Measurements from ENCODE around the gene PPP2R5B.

Gene PPP2R5B

GRCh38 chr11:64891215-64891848 is 33.2 kb upstream of the PPP2R5B start:
- Histone ChIP-seq H3K4me3 (ENCODE audit: low read depth, low read length) (no peak overlapping the region), H3K4me1 (ENCODE audit: control insufficient read depth, insufficient read depth, low read length) (peaks cover 9% of the 10 kb centered on the region; the same call in 1 of the 2 replicates), H3K36me3 (ENCODE audit: control insufficient read depth, insufficient read depth, low read length) (0 out of 2 replicates have a peak, but pooled peaks cover 6% of the 10 kb centered on the region), H3K27me3 (ENCODE audit: control insufficient read depth, insufficient read depth, low read length) (no peaks in the 10 kb centered on the region), H3K27ac (ENCODE audit: low read depth, low read length) (no peak overlapping the region), H3K9ac (ENCODE audit: low read depth, low read length) (no peak overlapping the region), H3K9me3 (ENCODE audit: control insufficient read depth, insufficient read depth, low read length) (no peaks in the 10 kb centered on the region)

DNA sequence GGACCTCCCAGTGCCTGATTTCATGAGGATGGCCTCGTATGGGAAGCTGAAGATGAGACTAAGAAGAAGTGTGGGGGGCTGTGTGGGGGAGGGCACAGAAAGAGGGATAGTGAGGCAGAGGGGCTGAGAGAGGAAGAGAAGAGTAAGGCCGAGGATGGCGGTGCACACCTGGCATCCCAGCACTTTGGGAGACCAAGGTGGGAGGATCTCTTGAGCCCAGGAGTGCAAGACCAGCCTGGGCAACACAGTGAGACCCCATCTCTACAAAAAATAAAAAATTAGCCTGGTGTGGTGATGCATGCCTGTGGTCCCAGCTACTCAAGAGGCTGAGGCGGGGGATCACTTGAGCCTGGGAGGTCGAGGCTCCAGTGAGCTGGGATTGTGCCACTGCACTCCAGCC is 32.6 kb upstream of the PPP2R5B start:
- H3K4me3 ChIP-seq (ENCODE audit: low read depth, low read length), result no peak overlapping the region

DNA sequence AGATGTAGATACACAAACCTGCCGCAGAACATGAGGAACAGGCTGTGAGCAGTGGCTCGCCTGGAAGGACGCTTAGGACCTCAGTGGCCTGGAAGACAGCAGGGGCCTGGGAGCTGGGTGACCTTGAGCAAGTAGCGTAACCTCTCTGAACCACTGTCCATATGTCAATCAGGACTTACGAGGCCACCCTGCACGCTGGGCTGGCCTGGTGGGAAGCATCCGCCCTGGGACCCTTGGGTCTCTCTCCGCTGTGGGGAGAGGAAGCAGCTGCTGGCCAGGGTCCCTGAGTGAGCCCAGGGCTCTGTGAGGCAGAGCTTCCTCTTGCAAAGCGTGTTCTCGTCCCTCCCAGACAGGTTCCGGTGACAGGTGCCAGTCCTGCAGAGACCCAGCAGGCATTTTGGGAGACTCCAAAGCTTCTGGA is 32.1 kb upstream of the PPP2R5B start:
- no peak overlapping the region for H3K4me3 ChIP-seq (ENCODE audit: low read depth, low read length)
- peaks cover 9% of the 10 kb centered on the region; the same call in 1 of the 2 replicates for H3K4me1 ChIP-seq (ENCODE audit: control insufficient read depth, insufficient read depth, low read length)
- no peak overlapping the region for H3K9ac ChIP-seq (ENCODE audit: low read depth, low read length)

More for the DNA sequence above, 32.6 kb upstream of the PPP2R5B start:
- peaks cover 6% of the 10 kb centered on the region; the same call in 1 of the 2 replicates for H3K36me3 ChIP-seq (ENCODE audit: control insufficient read depth, insufficient read depth, low read length)
- peaks cover 9% of the 10 kb centered on the region; the same call in 1 of the 2 replicates for H3K4me1 ChIP-seq (ENCODE audit: control insufficient read depth, insufficient read depth, low read length)
- no peaks in the 10 kb centered on the region for H3K9me3 ChIP-seq (ENCODE audit: control insufficient read depth, insufficient read depth, low read length)
- no peak overlapping the region for H3K27ac ChIP-seq (ENCODE audit: low read depth, low read length)
- H3K27me3 ChIP-seq (ENCODE audit: control insufficient read depth, insufficient read depth, low read length), result no peaks in the 10 kb centered on the region
- no peak overlapping the region for H3K9ac ChIP-seq (ENCODE audit: low read depth, low read length)

DNA sequence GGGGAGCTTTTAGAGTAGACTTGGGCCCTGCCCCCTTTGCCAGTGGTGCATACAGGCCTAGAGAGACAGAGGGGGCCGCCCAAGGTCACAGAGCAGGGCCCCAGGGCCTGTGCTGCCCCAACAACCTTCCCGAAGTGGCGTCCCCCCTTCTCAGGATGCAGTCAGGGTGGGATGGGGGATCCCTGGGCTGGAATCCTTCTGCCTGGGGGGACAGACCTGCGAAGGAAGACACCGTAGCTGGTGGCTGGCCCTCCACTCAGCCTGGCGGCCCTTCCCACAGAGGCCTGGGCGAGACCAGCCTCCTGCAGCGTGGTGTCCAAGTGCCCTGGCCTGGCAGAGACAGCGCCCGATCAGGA is 31.7 kb upstream of the PPP2R5B start:
- peaks cover 9% of the 10 kb centered on the region; the same call in 1 of the 2 replicates for H3K4me1 ChIP-seq (ENCODE audit: control insufficient read depth, insufficient read depth, low read length)
- peak overlapping the region; percentile 28 for H3K27ac ChIP-seq (ENCODE audit: low read depth, low read length)
- no peaks in the 10 kb centered on the region for H3K9me3 ChIP-seq (ENCODE audit: control insufficient read depth, insufficient read depth, low read length)
- H3K27me3 ChIP-seq (ENCODE audit: control insufficient read depth, insufficient read depth, low read length), result no peaks in the 10 kb centered on the region
- no peak overlapping the region for H3K4me3 ChIP-seq (ENCODE audit: low read depth, low read length)
- no peak overlapping the region for H3K9ac ChIP-seq (ENCODE audit: low read depth, low read length)
- peaks cover 13% of the 10 kb centered on the region; the same call in 1 of the 2 replicates for H3K36me3 ChIP-seq (ENCODE audit: control insufficient read depth, insufficient read depth, low read length)

More for the DNA sequence above, 32.1 kb upstream of the PPP2R5B start:
- Histone ChIP-seq H3K27me3 (ENCODE audit: control insufficient read depth, insufficient read depth, low read length) (no peaks in the 10 kb centered on the region), H3K9me3 (ENCODE audit: control insufficient read depth, insufficient read depth, low read length) (no peaks in the 10 kb centered on the region), H3K36me3 (ENCODE audit: control insufficient read depth, insufficient read depth, low read length) (peaks cover 10% of the 10 kb centered on the region; the same call in 1 of the 2 replicates), H3K27ac (ENCODE audit: low read depth, low read length) (no peak overlapping the region)

- H3K9me3 ChIP-seq (ENCODE audit: control insufficient read depth, insufficient read depth, low read length), result no peaks in the 10 kb centered on the region
- H3K4me1 ChIP-seq (ENCODE audit: control insufficient read depth, insufficient read depth, low read length), result 0 out of 2 replicates have a peak, but pooled peaks cover 4% of the 10 kb centered on the region
- peak overlapping the region; percentile 28 for H3K27ac ChIP-seq (ENCODE audit: low read depth, low read length)
- H3K27me3 ChIP-seq (ENCODE audit: control insufficient read depth, insufficient read depth, low read length), result no peaks in the 10 kb centered on the region
- no peak overlapping the region for H3K9ac ChIP-seq (ENCODE audit: low read depth, low read length)
- H3K36me3 ChIP-seq (ENCODE audit: control insufficient read depth, insufficient read depth, low read length), result peaks cover 20% of the 10 kb centered on the region
- H3K4me3 ChIP-seq (ENCODE audit: low read depth, low read length), result no peak overlapping the region
These were observed 31.1 kb upstream of the PPP2R5B start for GRCh38 chr11:64893194-64894069.

GRCh38 chr11:64894070-64894811 is 30.2 kb upstream of the PPP2R5B start:
- no peaks in the 10 kb centered on the region for H3K9me3 ChIP-seq (ENCODE audit: control insufficient read depth, insufficient read depth, low read length)
- H3K4me3 ChIP-seq (ENCODE audit: low read depth, low read length), result no peak overlapping the region
- H3K36me3 ChIP-seq (ENCODE audit: control insufficient read depth, insufficient read depth, low read length), result peaks cover 22% of the 10 kb centered on the region
- no peak overlapping the region for H3K27ac ChIP-seq (ENCODE audit: low read depth, low read length)
- H3K27me3 ChIP-seq (ENCODE audit: control insufficient read depth, insufficient read depth, low read length), result no peaks in the 10 kb centered on the region
- H3K4me1 ChIP-seq (ENCODE audit: control insufficient read depth, insufficient read depth, low read length), result no peaks in the 10 kb centered on the region
- H3K9ac ChIP-seq (ENCODE audit: low read depth, low read length), result no peak overlapping the region

- Histone ChIP-seq H3K4me3 (ENCODE audit: low read depth, low read length) (no peak overlapping the region), H3K27me3 (ENCODE audit: control insufficient read depth, insufficient read depth, low read length) (no peaks in the 10 kb centered on the region), H3K36me3 (ENCODE audit: control insufficient read depth, insufficient read depth, low read length) (peaks cover 22% of the 10 kb centered on the region), H3K4me1 (ENCODE audit: control insufficient read depth, insufficient read depth, low read length) (no peaks in the 10 kb centered on the region), H3K9ac (ENCODE audit: low read depth, low read length) (no peak overlapping the region), H3K9me3 (ENCODE audit: control insufficient read depth, insufficient read depth, low read length) (no peaks in the 10 kb centered on the region), H3K27ac (ENCODE audit: low read depth, low read length) (no peak overlapping the region)
These were observed 29.6 kb upstream of the PPP2R5B start for GRCh38 chr11:64894812-64895452.

DNA sequence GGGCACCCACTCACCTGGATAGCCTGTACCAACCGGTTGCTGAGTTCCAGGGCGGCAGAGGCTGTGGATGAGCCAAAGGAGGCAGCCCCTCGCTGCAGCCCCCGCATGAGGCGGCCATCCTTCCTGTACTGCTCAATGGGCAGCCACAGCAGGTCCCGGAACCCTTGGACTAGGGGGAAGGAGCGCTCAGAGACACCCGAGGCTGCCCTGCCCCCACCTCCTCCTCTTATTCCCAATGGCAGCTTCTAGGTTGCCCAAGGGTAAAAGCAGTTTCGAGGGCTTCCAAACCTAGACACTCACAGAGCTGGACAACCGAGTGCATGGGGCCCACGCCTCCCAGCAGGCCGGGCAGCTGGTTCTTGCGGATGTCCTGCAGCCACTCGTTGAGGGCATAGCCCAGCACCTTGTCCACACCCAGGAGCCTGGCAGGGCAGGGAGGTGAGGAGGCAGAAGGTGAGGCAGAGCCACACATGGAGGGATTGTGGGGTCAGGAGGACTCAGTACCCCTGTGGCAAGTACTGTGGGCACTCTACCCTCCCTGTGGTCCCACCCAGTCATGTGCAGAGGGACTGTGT is 28.0 kb upstream of the PPP2R5B start:
- H3K36me3 ChIP-seq (ENCODE audit: control insufficient read depth, insufficient read depth, low read length), result peaks cover 34% of the 10 kb centered on the region
- H3K9me3 ChIP-seq (ENCODE audit: control insufficient read depth, insufficient read depth, low read length), result no peaks in the 10 kb centered on the region
- no peaks in the 10 kb centered on the region for H3K4me1 ChIP-seq (ENCODE audit: control insufficient read depth, insufficient read depth, low read length)
- no peak overlapping the region for H3K4me3 ChIP-seq (ENCODE audit: low read depth, low read length)
- H3K27ac ChIP-seq (ENCODE audit: low read depth, low read length), result no peak overlapping the region
- no peaks in the 10 kb centered on the region for H3K27me3 ChIP-seq (ENCODE audit: control insufficient read depth, insufficient read depth, low read length)
- no peak overlapping the region for H3K9ac ChIP-seq (ENCODE audit: low read depth, low read length)

DNA sequence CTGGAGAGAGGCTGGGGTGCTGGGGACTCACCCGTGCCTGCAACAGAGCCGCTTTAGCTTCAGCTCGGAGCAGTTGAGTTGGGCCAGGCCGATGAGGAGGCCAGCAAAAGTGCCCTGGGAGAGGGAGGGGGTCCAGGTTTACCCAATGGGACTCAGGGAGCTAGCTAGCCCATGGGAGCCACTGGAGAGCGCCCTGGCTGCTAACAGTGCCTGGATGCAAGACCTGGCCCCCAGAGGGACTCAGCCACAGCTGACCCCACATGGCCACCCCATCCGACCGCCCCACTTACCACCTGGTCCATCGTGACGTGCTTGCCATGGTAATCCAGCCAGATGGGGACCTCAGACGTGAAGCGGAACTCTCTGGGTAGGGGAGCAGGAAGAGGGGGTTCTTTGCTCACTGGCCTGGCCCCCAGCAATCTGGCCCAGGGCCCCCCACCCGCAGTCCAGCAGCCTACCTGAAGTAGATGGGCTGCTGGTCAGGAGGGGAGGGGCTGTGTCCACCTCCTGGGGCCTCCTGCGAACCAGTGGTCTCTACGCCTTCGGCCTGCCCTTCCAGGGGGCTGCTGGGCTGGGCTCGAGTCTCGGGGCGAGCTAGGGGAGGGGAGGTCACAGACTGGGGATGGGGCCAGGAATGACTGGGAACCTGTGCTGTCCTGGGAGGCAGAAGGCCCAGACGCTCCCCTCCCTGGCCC is 27.0 kb upstream of the PPP2R5B start:
- no peaks in the 10 kb centered on the region for H3K9me3 ChIP-seq (ENCODE audit: control insufficient read depth, insufficient read depth, low read length)
- no peaks in the 10 kb centered on the region for H3K27me3 ChIP-seq (ENCODE audit: control insufficient read depth, insufficient read depth, low read length)
- no peak overlapping the region for H3K4me3 ChIP-seq (ENCODE audit: low read depth, low read length)
- H3K36me3 ChIP-seq (ENCODE audit: control insufficient read depth, insufficient read depth, low read length), result peaks cover 41% of the 10 kb centered on the region
- no peak overlapping the region for H3K27ac ChIP-seq (ENCODE audit: low read depth, low read length)
- no peaks in the 10 kb centered on the region for H3K4me1 ChIP-seq (ENCODE audit: control insufficient read depth, insufficient read depth, low read length)
- H3K9ac ChIP-seq (ENCODE audit: low read depth, low read length), result no peak overlapping the region

DNA sequence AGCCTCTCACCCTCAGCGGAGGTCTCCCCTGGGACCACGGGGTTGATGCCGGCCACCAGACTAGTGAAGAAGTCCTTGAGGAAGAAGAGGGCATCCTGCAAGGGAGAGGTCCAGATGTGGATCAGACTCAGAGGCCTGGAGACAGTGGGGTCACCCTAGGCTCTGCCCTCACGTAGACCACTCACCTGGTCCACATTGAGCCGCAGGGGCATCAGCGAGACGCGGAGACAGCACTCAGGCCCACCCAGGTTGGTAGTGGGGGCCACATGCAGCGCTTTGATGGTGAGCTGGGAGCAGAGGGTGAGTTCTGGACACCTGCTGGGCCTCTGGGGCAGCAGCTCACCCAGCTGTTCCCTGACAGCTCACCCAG is 26.4 kb upstream of the PPP2R5B start:
- H3K27me3 ChIP-seq (ENCODE audit: control insufficient read depth, insufficient read depth, low read length), result no peaks in the 10 kb centered on the region
- H3K36me3 ChIP-seq (ENCODE audit: control insufficient read depth, insufficient read depth, low read length), result peaks cover 43% of the 10 kb centered on the region
- H3K9ac ChIP-seq (ENCODE audit: low read depth, low read length), result no peak overlapping the region
- no peak overlapping the region for H3K27ac ChIP-seq (ENCODE audit: low read depth, low read length)
- H3K9me3 ChIP-seq (ENCODE audit: control insufficient read depth, insufficient read depth, low read length), result no peaks in the 10 kb centered on the region
- H3K4me3 ChIP-seq (ENCODE audit: low read depth, low read length), result no peak overlapping the region
- no peaks in the 10 kb centered on the region for H3K4me1 ChIP-seq (ENCODE audit: control insufficient read depth, insufficient read depth, low read length)
